Stimulated activated CD4-positive, alpha-beta T cell treated with anti-CD3 and anti-CD28 coated beads, Interleukin-1b, Interleukin-23, amount 100 ng/mL, for 4 hours (primary cell): Measurements from ENCODE around the gene RGMB.
A peak's percentile ranks its signal among the peaks of the same experiment; 100 is the strongest.
"Not testable (repeated sequence)": the region's sequence is repeated elsewhere in the genome, so short reads cannot be mapped to it uniquely, and the experiment has no call there.

Experiments
- DNase-seq, 2 donors: peaks; one replicate each; pipeline ENCODE4 v3.0.0-alpha.2; 2020; ENCODE audit warnings: low read depth in 2 of 2

Gene RGMB, protein sequence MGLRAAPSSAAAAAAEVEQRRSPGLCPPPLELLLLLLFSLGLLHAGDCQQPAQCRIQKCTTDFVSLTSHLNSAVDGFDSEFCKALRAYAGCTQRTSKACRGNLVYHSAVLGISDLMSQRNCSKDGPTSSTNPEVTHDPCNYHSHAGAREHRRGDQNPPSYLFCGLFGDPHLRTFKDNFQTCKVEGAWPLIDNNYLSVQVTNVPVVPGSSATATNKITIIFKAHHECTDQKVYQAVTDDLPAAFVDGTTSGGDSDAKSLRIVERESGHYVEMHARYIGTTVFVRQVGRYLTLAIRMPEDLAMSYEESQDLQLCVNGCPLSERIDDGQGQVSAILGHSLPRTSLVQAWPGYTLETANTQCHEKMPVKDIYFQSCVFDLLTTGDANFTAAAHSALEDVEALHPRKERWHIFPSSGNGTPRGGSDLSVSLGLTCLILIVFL

DNA sequence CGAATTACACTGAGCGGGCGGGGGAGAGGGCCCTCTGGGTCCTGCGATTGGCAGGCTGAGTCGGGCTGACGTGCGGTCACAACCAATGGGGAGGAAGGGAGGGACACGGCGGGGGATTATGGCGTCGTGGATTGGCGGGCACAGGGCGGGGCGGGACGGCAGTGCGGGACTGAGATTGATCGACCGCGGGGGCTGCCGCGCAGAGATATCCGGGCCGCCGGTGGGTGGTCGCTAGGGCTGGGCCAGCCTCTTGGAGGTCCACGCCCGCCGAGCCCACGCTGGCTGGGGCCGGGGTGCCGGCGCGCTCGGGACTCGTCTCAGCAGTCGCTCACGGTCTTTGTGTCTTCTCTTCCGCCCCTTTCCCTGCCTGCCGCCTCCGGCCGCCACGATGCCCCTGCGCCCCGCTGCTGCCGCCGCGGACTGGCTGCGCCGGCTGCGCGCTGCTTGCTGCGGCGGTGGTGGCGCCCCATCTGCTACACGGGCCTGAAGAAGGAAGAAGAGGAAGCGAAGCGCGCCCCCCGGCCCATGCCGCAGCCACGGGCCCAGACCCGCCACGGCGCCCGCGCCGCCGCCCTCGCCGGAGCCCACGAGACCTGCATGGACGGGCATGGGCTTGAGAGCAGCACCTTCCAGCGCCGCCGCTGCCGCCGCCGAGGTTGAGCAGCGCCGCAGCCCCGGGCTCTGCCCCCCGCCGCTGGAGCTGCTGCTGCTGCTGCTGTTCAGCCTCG is at the start of gene RGMB:
Gene RGMB (plus strand): TSS at position 200 of the 728 bp plus-strand sequence. CDS start 408 bp downstream, at position 608.
- DNase-seq: peak; percentile 83 to 86

DNA sequence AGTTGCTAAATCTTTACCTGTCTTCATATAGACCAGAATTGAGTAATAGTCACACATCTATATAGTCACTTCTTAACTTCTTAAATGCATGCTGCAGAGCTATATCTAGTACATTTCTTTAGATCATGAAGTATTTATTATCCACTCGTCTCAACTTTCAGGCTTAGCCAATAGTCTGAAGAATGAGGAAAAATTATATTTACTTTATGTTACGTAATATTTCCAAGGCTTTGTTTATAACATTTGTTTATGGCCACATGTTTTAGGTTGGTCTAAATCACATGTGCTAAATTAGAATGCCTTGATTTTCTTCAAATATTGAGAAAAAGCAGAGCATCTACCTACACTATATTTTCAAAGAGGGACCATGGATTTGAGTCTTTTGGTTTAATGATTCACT is 47.2 kb upstream of the RGMB start:
- DNase-seq: no peak

- DNase-seq: no peak
Observed at GRCh38 chr5:98727686-98728085, 45.8 kb upstream of the RGMB start.

- DNase-seq: no peak
Observed at GRCh38 chr5:98734646-98735045, 38.8 kb upstream of the RGMB start.

DNA sequence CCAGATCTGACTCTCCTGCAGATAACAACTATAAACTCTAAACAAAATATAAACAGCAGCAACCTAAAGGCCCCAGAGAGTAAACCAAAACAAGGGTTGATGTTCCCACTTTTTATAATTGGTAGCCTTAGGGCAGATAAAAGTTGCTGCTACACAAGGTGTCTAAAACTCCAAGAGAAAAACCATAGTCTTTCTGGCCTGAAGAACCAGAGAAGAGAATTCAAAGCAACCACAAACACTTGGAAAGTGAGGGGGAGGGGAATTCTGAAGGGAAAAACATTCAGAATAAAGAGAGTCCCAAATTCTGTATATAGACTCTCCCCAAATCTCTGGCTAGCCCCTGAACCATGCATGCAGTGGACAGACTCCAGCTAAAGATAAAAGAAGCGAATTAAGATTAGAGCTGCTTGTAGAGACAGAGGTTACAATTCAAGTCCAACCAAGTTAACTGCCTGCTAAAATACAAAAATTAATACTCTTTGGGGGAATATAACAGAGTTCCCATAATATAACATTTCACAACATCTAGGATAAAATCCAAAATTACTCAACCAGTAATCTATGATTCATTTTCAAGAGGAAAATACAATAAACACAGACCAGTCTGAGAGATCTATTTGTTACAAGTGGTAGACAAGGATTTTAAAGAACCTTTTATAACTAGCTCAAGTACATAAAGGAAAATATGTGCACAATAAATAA is 37.5 kb upstream of the RGMB start:
- no peak for DNase-seq

DNA sequence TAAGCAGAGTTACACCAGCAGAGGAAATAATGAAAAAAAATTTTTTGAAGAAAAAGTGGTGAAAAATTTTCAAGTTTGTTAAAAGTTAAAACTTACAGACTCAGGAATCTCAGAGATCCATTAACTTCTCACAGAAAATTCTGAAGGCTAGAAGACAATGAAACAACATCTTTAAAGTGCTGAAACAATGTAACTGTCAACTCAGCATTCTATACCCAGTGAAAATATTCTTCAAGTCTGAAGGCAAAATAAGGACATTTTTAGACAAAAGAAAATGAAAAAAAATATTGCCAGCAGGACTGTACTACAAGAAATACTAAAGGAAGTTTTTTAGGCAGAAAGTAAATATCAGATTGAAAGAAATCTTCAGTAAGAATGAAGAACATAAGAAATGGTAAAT is 36.7 kb upstream of the RGMB start:
- DNase-seq: no peak

- DNase-seq: not testable (repeated sequence)
Observed at GRCh38 chr5:98737441-98737840, 36.0 kb upstream of the RGMB start.

DNA sequence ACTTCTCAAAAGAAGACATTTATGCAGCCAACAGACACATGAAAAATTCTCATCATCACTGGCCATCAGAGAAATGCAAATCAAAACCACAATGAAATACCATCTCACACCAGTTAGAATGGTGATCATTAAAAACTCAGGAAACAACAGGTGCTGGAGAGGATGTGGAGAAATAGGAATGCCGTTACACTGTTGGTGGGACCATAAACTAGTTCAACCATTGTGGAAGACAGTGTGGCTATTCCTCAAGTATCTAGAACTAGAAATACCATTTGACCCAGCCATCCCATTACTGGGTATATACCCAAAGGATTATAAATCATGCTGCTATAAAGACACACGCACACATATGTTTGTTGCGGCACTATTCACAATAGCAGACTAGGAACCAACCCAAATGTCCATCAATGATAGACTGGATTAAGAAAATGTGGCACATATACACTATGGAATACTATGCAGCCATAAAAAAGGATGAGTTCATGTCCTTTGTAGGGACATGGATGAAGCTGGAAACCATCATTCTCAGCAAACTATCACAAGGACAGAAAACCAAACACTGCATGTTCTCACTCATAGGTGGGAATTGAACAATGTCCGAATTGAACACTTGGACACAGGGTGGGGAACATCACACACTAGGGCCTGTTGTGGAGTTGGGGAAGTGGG is 34.8 kb upstream of the RGMB start:
- not testable (repeated sequence) for DNase-seq

DNA sequence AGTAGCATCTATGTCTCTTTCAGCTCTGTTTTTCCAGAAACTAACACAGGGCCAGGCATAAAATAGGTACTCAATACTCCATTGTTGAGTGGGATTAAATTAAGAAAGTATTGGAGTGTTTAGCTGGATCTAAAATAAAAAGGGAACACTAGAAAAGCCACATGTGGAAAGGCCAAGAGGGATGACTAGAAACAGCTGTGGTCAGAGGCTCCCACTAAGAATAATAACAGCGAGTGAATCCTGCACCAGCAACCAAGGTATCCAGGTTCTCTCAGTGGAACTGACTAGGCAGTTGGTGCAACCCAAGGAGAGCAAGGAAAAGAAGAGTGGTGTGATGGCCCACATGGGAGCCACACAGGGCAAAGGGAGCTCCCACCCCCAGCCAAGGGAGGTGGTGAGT is 31.5 kb upstream of the RGMB start:
- no peak for DNase-seq

DNA sequence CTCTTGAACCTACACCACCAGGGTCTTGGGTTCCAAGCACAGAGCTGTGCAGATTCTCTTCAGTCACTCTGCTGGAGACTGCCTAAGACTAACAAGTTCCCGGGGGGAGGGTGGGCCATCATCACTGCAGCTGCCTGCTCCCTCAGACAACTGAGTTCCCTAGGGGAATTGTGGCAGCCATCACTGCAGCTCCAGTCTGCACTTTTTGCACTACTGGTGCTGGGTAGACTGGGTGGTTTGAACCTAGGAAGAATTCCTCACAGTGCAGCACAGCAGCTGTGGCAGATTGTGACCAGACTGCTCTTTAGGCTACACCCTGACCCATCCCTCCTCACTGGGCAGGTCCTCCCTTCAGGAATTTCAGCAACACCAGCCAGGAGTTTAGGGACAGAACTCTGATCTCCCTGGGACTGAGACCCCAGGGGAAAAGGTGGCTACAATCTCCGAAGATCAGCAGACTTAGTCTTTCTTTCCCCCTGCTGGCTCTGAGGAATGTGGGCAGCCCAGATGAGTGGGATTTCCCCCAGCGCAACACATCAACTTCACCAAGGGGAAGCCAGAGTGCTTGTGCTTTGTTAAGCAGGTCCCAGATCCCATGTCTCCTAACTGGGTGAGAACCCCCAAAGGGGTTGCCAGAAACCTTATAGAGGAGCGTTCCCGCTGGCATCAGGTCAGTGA is 30.9 kb upstream of the RGMB start:
- DNase-seq: no peak

GRCh38 chr5:98748259-98748658 is 25.2 kb upstream of the RGMB start:
- DNase-seq: not testable (repeated sequence)

DNA sequence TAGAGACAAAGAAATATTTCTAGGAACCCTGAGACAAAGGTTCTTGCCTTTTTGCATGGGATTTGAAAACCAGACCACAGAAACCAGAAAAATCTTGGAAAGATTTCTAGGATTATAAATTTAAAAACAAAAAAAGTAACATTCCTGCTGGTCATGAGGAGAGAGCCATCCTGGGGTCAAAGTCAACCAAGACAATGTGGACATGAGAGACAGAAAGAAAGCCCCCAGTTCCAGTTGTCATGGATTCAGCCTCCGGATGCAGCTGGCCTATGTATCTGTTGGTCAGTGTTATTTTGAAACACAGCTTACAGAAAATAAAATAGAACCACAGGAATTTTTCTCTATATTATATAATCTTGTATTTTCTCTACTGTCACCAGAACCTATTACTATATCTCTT is 24.4 kb upstream of the RGMB start:
- no peak for DNase-seq

DNA sequence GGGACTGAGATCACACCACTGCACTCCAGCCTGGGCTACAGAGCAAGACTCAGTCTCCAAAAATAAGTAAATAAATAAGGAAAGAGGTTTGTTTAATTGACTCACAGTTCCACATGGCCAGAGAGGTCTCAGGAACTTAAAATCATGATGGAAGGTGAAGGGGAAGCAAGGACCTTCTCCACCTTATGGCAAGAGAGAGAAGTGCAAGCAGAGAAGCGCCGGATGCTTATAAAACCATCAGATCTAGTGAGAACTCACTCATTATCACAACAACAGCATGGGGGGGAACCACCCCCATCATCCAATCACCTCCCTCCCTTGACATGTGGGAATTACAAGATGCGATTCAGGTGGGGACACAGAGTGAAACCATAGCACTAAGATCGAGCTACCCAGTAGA is 22.8 kb upstream of the RGMB start:
- DNase-seq: no peak

GRCh38 chr5:98752331-98752730 is 21.1 kb upstream of the RGMB start:
- not testable (repeated sequence) for DNase-seq

- DNase-seq: not testable (repeated sequence)
Observed at GRCh38 chr5:98752801-98753200, 20.7 kb upstream of the RGMB start.

GRCh38 chr5:98753507-98753906 is 20.0 kb upstream of the RGMB start:
- DNase-seq: no peak

- DNase-seq: no peak
Observed at GRCh38 chr5:98755406-98755805, 18.1 kb upstream of the RGMB start.

DNA sequence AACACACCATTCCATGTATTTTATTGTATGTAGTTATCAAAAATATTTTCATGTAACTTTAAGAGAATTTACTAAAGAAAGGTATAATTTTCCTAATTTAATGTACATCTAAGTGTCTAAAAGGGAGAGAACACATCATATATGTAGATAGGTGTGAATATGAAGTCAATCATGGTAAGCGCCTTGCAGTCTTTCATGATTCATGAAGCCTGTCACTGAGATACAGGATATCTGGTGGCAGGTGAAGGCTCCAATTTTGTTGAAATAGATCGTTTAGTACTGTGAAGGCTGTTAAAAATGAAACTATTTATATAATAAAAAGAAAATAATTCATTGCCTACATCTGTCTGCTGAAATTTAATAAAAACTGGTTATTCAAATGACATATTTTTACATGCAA is 15.5 kb upstream of the RGMB start:
- no peak for DNase-seq

GRCh38 chr5:98763001-98763630 is 10.3 kb upstream of the RGMB start:
- DNase-seq: no peak

DNA sequence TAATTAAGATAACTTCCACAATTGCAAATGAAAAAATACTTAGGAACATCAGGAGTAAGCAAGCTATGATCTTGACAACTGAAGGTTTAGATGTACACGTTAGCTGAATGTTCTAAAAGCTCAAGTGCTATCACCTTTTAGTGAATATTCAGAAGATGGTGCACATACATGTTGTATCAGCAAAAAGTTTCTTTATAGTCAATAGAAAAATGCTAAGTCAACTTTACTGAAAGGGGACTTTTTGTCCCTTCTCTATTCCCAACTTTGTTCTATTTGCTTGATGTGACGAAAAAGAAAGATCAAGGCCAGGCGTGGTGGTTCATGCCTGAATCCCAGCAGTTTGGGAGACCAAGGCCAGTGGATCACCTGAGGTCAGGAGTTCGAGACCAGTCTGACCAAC is 7.6 kb upstream of the RGMB start:
- no peak for DNase-seq

GRCh38 chr5:98767581-98767980 is 5.9 kb upstream of the RGMB start:
- no peak for DNase-seq
